ENCODE data around the gene SPATS2.
A peak's percentile ranks its signal among the peaks of the same experiment; 100 is the strongest.

Gene SPATS2

DNA sequence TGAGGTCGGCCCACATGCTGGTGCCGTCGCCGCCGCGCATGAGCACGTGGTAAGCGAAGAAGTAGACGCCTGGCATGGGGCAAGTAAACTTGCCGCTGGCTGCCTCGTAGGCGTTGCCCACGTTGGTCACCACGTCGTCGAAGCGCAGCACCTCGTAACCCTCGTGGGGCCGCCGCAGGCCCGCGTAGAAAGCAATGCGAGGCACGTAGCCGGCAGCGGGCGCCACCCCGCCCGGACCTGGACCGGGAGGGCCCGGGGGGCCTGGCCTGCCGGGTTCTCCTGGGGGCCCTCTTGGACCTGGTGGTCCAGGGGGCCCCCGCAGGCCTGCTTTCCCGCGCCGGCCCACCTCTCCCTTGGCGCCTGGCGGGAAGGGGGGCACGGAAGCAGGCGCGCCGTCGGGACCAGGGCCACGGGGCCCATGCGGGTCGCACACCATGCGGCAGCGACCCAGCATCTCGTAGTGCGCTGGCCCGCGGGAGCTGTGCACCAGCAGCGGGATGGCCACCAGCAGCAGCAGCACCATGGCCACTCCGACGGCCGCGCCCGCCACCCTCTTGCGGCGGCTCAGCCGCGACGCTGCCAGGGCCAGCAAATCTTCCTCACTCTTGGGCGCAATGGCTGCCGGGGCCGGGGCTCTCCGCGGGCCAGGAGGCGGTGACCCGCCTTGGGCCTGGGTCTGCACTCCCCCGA, 31.2 kb upstream of the SPATS2 start:
- DNase-seq (ENCODE audit: low spot score): no peak

DNA sequence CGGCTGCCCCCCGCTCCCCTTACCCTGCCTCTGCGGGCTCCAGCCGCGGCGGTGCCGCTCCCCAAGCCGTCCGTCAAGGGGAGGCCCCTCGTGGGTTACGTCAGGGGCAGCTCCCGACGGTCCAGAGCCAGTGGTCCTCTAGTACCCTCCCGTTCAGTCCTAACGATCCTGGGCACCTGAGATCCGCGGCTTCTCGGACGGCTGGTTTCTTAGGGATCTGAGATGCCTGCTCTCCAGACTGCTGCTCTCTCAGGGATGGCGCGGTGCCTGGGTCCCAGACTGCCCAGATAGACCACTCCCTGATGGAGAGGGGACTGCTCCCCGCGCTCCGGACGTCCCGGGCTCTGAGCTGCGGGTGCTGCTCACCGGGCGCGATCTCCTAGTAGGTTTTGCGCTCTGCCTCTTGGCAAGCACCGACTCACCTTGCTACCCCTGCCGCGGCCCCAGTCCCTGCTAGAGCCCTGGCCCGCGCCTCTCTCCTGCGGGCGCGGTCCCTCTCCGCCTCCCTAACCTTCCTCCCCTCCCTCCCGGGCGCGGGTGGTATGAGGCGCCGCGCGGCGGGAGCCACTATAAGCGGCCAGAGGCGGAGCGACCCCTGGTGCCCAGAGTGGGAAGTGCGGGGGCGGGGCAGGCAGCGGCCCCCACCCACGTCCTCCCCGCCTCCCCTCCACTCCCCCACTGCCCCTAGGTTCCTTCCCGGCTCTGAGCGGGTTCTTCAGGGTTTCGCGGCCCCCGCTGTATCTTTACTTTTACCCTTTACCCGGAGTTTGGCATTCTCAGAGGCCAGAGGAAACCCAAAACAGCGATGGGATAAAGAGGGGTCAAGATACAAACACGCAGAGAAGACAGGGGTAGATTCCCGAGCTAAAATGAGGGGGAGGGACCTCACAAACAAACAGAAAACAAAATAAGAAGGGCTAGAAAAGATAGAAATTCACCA, 30.3 kb upstream of the SPATS2 start, which contains the start of gene C1QL4:
TSS of gene C1QL4 (minus strand) at position 544 of the 940 bp plus-strand sequence. CDS start 711 bp downstream, outside the sequence.
- peak; percentile 69 for DNase-seq (ENCODE audit: low spot score)

DNA sequence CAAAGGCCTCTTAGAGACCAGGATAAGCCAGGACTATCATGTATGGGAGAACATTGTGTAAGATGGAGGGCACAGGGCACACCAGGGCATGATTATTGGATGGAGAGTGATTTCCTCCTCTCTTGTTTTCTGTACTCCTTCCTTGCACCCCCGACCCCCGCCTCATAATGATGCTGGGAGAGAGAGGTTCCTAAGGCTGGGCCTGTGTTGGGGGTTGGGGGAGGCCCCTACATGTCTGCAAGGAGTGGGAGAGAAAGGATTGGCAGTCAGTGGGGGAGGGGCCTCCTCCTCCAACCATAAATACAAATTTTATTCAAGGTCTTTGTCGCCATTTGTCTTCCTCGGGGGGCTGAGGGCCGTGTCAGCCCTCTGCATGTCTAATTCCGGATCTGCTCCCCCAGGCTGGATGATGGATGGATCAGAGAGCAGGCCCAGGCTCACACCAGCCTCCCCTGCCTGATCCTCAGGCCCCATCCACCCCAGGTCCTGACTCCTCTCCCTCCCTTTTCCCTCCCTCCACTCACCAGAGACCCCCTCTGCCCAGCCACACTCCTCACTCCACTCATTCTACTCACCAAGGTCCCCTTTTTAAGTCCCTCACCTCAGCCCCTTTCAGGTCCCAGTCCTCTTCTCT, 28.3 kb upstream of the SPATS2 start:
- no peak for DNase-seq (ENCODE audit: low spot score)

GRCh38 chr12:49339464-49339861, 27.8 kb upstream of the SPATS2 start:
- DNase-seq (ENCODE audit: low spot score): no peak

DNA sequence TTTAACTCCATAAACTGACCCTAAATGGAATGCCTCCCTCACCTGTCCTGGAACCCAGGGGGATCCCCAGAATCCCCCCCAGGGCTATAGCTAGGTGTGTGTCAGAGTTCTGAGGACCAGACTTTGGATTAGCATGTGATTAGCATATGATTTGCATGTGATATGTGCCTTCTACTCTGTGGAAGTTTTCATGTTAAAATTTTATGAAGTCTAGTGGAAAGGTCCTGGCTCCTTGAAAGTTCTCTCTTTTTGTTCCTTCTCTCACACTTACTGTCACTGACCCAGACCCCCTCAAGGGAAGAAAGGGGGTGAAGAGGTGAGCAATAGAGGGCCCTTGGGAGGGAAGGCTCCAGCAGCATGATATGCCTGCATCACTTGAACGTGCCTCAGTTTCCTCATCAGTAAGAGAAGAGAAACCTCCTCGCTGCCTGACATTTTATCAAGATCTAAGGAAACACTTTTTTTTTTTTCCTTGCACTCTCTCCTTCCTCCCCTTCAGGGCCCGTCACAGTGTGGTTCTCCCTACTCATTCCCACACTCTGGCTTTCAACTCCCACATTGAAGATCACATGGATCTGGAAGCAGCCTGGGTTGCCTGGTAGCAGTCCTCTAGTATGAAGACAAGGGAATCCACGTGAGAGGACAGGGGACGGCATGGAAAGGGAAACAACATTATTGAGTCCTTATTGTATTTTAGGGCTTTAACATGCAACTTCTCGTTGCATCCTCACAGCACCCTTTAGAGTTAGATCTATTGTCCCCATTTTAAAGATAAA, 27.0 kb upstream of the SPATS2 start:
- DNase-seq (ENCODE audit: low spot score): no peak

DNA sequence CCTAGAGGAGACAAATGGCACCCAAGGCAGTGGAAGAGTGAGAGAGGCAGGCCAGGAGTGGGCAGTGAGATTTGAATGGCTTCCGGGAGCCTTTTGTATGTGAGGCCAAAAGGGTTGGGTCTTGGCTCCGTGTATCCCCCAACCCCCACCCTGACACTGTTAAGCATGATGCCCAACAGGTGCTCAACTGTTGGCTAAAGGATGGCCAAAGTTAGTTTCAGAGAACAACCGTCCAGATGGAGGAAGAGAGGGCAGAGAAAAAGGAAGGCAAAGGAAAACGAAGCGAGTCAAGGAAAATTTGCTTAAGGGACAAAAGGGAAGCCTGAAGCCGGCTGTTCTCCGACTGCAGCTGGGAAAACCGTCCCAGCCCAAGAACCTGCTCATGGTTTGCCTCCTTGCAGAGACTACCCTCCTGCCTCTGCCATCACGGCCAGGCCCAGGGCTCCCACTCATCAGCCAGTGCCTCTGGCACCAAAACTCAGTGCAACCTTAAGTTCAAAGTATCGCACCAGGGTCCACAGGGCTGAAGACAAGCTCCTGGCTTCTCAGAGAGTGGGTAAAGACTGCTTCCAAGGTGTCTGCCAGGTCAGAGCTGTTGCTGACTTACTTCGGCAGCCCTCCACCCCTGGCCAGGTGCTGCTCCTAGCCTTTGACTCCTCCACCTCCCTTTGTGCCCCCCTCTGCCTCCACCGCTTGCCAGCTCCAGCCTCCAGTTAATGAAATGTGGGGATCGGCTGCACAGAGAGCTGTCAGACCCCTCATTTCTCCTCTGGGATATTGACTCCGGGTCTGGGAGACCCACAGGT, 26.1 kb upstream of the SPATS2 start:
- DNase-seq (ENCODE audit: low spot score): no peak

- no peak for DNase-seq (ENCODE audit: low spot score)
Measured at GRCh38 chr12:49341777-49342065, 25.5 kb upstream of the SPATS2 start.

GRCh38 chr12:49342066-49342913, 25.0 kb upstream of the SPATS2 start:
- peak; percentile 82 for DNase-seq (ENCODE audit: low spot score)

DNA sequence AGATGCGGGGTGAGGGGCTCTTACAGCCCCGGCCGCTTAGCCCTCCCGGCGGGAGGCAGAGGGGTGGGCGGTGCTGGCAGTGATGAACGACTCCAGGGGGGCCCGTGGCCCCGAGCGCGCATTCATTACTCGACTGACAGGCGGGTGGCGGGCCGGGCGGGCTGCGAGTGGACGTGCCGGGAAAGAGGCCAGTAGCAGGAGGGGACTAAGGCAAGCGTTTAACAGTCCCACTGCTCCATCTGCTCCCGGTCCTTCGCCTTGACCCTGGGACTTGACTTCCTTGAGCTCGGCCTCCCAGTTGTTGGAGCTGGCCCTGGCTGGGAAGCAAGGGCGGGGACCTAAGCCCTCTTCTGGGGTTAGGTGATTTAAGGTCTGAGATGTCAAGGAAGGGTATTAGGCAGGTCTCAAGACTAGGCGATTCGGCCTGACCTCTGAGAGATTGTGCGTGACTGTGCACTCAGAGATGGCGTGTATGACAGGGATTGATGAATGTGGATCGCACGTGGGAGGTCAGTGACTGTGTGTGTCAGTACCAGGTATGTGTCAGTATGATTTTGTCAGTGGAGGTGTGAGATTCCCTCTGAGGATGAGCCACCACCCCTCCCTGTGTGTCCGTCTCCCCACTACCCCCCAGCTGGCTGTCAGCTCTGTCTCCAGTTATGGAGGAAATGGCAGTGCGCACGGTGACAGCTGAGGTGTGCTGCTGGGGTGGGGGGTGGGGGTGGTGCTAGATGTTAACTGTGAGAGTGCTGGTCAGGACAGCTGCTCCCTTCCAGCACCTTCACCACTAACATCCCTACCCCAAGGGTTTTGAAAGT, 24.1 kb upstream of the SPATS2 start:
- peak; percentile 65 for DNase-seq (ENCODE audit: low spot score)

DNA sequence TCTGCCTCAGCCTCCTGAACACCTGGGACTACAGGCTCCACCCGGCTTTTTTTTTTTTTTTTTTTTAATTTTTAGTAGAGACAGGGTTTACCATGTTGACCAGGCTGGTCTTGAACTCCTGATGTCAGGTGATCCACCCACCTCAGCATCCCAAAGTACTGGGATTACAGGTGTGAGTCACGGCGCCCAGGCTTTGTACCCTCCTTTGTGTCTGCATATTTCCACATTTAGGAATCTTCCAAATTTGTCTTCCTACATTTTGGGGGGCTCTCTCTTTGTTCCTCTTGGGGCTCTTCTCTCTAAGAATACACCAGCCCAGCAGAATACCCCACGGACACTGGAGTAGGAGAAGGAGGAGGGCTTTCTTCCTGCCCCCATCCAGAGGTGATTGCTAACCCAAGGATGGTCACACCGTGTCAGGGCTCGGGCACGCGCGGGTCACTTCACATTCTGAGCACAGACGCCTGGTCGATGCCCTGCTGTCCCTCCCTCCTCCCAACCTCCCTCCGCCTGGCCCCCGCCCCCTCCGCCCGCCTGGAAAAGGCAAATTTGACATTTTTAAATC, 22.7 kb upstream of the SPATS2 start:
- DNase-seq (ENCODE audit: low spot score): no peak

DNA sequence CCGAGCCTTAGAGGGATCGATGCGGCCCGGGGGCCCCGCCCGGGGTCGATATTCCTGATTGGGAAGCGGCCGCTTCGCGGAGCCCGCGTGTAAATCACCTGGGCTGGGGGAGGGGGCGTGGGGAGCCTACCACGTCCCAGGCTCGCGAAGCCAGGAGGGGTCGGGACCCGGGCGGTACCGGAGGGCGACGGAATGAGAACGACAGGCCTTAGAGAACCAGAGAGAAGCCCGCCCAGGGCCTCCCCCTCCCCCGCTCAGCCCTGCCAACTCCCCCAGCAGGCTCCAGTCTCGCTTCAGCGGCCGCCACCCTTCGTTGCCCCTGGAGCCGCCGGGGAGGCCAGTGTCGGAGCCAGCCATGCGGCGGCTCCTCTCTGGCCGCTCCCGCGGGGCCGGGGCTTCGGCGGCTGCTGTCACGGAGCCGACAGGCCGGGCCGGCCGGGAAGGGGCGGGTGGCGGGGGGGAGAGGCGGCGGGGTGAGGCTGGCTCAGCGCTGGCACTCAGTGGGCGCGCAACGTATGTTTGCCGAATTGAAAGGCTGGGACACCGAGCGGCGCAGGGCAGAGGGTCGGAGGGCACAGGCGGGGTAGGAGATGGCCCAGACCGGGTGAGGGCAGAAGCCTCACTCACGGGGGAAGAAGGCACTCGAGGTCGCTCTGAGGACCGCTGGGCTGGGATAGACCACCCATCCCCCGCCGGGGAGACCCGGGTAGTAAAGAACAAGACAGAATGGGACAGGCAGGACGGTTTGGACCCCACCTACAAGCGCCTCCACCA, 22.0 kb upstream of the SPATS2 start:
- peak; percentile 80 for DNase-seq (ENCODE audit: low spot score)

- no peak for DNase-seq (ENCODE audit: low spot score)
Measured at GRCh38 chr12:49345825-49346658, 21.2 kb upstream of the SPATS2 start.

DNA sequence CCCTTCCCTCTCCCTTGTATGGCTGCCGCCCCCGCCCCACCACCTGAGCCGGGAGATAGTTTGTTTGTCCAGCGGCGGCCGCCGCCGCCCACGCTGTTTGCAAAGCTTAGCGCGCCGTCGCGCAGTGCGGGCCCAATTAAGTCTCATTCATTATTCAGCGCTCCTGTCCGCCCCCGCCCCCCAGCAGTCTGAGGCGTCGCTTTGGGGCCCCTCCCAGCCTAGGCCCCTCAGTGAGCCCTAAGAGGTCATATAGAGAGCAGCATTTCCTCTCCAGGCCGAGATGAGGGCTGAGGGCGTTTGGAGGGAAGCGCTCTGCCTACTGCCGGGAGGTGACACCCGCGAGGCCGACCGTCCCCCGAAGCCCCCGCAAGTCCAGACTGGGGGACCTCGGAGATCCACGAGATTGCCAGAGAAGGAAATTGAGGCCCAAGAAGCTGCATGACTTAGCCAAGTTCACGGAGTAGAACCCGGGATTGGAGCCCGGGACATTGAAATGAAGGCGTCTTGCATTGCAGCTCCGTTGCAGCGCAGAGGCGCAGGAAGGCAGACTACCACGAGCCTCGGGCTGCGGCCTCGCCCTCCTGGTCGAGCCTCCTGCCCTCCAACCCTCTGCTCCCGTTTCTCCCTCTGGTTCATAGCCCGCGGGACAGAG, 20.5 kb upstream of the SPATS2 start, which contains the start of gene DNAJC22:
TSS of gene DNAJC22 (plus strand) at position 230 of the 652 bp plus-strand sequence. CDS start 1,985 bp downstream, outside the sequence.
- no peak for DNase-seq (ENCODE audit: low spot score)

- DNase-seq (ENCODE audit: low spot score): peak; percentile 89
Measured at GRCh38 chr12:49347311-49348193, 19.7 kb upstream of the SPATS2 start.

DNA sequence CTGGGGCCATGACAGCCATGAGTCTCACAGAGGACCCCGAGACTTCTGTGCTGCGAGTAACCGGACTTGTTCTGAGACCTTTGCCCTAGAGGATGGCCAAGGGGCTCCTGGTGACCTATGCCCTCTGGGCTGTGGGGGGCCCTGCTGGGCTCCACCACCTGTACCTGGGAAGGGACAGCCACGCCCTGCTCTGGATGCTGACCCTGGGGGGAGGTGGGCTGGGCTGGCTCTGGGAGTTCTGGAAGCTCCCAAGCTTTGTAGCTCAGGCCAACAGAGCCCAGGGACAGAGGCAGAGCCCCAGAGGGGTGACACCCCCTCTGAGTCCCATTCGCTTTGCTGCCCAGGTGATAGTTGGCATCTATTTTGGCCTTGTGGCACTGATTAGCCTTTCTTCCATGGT, 18.5 kb upstream of the SPATS2 start:
- no peak for DNase-seq (ENCODE audit: low spot score)

DNA sequence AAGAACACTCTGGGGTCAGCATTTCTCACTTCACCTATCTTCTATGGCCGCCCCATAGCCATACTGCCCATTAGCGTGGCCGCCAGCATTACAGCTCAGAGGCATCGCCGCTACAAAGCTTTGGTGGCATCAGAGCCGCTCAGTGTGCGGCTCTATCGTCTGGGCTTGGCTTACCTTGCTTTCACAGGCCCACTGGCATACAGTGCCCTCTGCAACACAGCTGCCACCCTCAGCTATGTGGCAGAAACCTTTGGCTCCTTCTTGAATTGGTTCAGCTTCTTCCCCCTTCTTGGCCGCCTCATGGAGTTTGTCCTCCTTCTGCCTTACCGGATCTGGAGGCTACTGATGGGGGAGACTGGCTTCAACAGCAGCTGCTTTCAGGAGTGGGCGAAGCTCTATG, 18.0 kb upstream of the SPATS2 start:
- no peak for DNase-seq (ENCODE audit: low spot score)

All from kidney tubule cell (primary cell).